Vagina (tissue), 2 donors: Measurements from ENCODE around the gene ROR1. TPM values are rescaled to one million over a fixed set of nuclear protein-coding genes. Genes with fewer than 3 reads are reported as not detected.

Experiments
- DNase-seq, 2 donors: peaks; one replicate each; pipeline ENCODE4 v3.0.0-alpha.2; 2017; ENCODE audit errors: extremely low spot score in 2 of 2
- H3K27ac ChIP-seq: fragments of 200-600 bp; sonication (generic); one replicate; pipeline ENCODE4 v1.5.1; 2019
- H3K27me3 ChIP-seq: fragments of 200-600 bp; sonication (generic); one replicate; pipeline ENCODE4 v1.5.1; 2019
- H3K36me3 ChIP-seq, 2 donors: fragments of 200-600 bp; sonication (generic); one replicate each; pipeline ENCODE4 v1.5.1; 2017 to 2019
- H3K4me1 ChIP-seq: fragments of 200-600 bp; sonication (generic); one replicate; pipeline ENCODE4 v1.5.1; 2019
- H3K4me3 ChIP-seq, 2 donors: fragments of 200-600 bp; sonication (generic); 1 replicate in 1 of 2; 2 replicates in 1 of 2; pipeline ENCODE4 v1.5.1; 2016 to 2019
- H3K9me3 ChIP-seq: fragments of 200-600 bp; sonication (generic); one replicate; pipeline ENCODE4 v1.5.1; 2019
- POLR2A ChIP-seq, 2 donors: fragments of 450-650 bp; IDR thresholded peaks; one replicate each; pipeline ENCODE4 v1.6.1; 2017; ENCODE audit warnings: antibody characterized with exemption in 2 of 2, mild to moderate bottlenecking in 2 of 2, moderate library complexity in 2 of 2
- POLR2AphosphoS5 ChIP-seq, 2 donors: sonication (generic); formaldehyde crosslinking; IDR thresholded peaks; one replicate each; pipeline ENCODE4 v1.9.0; 2017; ENCODE audit warnings: antibody characterized with exemption in 2 of 2, mild to moderate bottlenecking in 2 of 2, low read depth in 1 of 2; ENCODE audit not compliant: insufficient read depth in 1 of 2
- intact Hi-C: fragments of 100-400 bp; cut with DNase I; formaldehyde crosslinking; loops from one replicate; pipeline ENCODE4 v1.15.1; 2023
- total RNA-seq: library from RNA; depleted of rRNA; stranded (reverse); fragments of >200 nt; gene quantifications from one replicate; pipeline ENCODE4 v1.2.3, GENCODE V29; 2016
- TF ChIP-seq, protein P1 (sequence below), 3 experiments: fragments of 450-650 bp in 2 of 3; fragments of 200-600 bp in 1 of 3; sonication (generic) in 1 of 3; IDR thresholded peaks; one replicate each; pipeline ENCODE4 v1.5.1; 2017 to 2019; ENCODE audit warnings: antibody characterized with exemption in 3 of 3, mild to moderate bottlenecking in 2 of 3, moderate library complexity in 2 of 3

ROR1 gene
- total RNA-seq, 1 donor from 2014 or later: 11.0 TPM

- Histone ChIP-seq H3K4me3 (no peak overlapping the region), H3K4me1 (no peaks in the 10 kb centered on the region), H3K27me3 (no peaks in the 10 kb centered on the region), H3K36me3 (no peaks in the 10 kb centered on the region), H3K9me3 (no peaks in the 10 kb centered on the region), H3K27ac (no peak overlapping the region)
- no peak for TF ChIP-seq POLR2A (IDR thresholded peaks at IDR 0.05)
- no peak for DNase-seq
- intact Hi-C loops: no loop called here
Measured at GRCh38 chr1:64114012-64114525, 340.3 kb downstream of the ROR1 start.

- Histone ChIP-seq H3K27me3 (no peaks in the 10 kb centered on the region), H3K27ac (no peak overlapping the region), H3K4me1 (no peaks in the 10 kb centered on the region), H3K4me3 (no peak overlapping the region), H3K9me3 (no peaks in the 10 kb centered on the region), H3K36me3 (no peaks in the 10 kb centered on the region)
- no peak for DNase-seq
- intact Hi-C loops: no loop called here
- TF ChIP-seq POLR2A (IDR thresholded peaks at IDR 0.05) (no peak), POLR2AphosphoS5 (IDR thresholded peaks at IDR 0.05; ENCODE audit: insufficient read depth in 1 of 2, low read depth in 1 of 2) (no peak)
- TF ChIP-seq, protein P1, sequence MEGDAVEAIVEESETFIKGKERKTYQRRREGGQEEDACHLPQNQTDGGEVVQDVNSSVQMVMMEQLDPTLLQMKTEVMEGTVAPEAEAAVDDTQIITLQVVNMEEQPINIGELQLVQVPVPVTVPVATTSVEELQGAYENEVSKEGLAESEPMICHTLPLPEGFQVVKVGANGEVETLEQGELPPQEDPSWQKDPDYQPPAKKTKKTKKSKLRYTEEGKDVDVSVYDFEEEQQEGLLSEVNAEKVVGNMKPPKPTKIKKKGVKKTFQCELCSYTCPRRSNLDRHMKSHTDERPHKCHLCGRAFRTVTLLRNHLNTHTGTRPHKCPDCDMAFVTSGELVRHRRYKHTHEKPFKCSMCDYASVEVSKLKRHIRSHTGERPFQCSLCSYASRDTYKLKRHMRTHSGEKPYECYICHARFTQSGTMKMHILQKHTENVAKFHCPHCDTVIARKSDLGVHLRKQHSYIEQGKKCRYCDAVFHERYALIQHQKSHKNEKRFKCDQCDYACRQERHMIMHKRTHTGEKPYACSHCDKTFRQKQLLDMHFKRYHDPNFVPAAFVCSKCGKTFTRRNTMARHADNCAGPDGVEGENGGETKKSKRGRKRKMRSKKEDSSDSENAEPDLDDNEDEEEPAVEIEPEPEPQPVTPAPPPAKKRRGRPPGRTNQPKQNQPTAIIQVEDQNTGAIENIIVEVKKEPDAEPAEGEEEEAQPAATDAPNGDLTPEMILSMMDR (IDR thresholded peaks at IDR 0.05): no peak
Measured at GRCh38 chr1:64116537-64116936, 342.7 kb downstream of the ROR1 start.

- no peaks in the 10 kb centered on the region for H3K4me1 ChIP-seq
- intact Hi-C loops: no loop called here
- TF ChIP-seq POLR2A (IDR thresholded peaks at IDR 0.05) (no peak), POLR2AphosphoS5 (IDR thresholded peaks at IDR 0.05; ENCODE audit: insufficient read depth in 1 of 2, low read depth in 1 of 2) (no peak)
- TF ChIP-seq, protein P1 (IDR thresholded peaks at IDR 0.05): no peak
Measured at GRCh38 chr1:64117492-64117891, 343.7 kb downstream of the ROR1 start.

DNA sequence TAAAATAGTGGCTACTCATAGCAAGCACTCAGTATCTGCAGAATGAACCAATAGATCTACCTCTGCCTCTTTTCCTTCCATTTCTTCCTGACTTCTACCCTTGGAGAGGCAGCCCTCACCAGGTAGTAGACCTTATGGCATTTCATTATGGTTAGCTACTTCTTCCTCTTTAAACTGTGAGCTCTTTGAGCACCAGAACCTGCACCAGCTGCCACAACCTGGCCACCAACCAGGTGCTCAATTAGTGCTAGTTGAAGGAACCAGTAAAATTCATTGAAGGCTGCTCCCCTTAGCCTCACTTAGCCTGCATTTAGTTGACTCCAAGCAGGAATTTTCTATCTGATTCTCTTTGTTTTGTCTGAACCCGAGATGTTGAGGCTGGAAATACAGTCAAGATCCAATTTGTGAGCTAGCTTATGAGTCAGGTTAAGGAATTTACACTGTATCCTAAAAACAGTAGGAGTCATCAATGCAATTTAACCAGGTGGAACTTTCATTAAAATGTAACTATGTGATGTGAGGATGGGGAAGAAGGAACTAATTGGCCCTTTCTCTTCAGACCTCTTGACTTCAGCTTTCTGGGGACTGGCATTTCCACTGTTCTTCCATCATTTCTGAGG is 348.1 kb downstream of the ROR1 start:
- DNase-seq: no peak
- Histone ChIP-seq H3K27ac (no peak overlapping the region), H3K9me3 (no peaks in the 10 kb centered on the region), H3K27me3 (no peaks in the 10 kb centered on the region), H3K4me3 (no peak overlapping the region), H3K4me1 (no peaks in the 10 kb centered on the region), H3K36me3 (no peaks in the 10 kb centered on the region)
- no peak for TF ChIP-seq POLR2A (IDR thresholded peaks at IDR 0.05)
- no peak for TF ChIP-seq POLR2AphosphoS5 (IDR thresholded peaks at IDR 0.05; ENCODE audit: insufficient read depth in 1 of 2, low read depth in 1 of 2)
- TF ChIP-seq, protein P1 (IDR thresholded peaks at IDR 0.05): no peak
- intact Hi-C loops: no loop called here

More at GRCh38 chr1:64117492-64117891, 343.7 kb downstream of the ROR1 start:
- no peak overlapping the region for H3K4me3 ChIP-seq
- H3K27ac ChIP-seq: no peak overlapping the region
- H3K36me3 ChIP-seq: no peaks in the 10 kb centered on the region
- no peaks in the 10 kb centered on the region for H3K27me3 ChIP-seq
- DNase-seq: peak in 1 of 2 donors; percentile 13
- H3K9me3 ChIP-seq: no peaks in the 10 kb centered on the region

DNA sequence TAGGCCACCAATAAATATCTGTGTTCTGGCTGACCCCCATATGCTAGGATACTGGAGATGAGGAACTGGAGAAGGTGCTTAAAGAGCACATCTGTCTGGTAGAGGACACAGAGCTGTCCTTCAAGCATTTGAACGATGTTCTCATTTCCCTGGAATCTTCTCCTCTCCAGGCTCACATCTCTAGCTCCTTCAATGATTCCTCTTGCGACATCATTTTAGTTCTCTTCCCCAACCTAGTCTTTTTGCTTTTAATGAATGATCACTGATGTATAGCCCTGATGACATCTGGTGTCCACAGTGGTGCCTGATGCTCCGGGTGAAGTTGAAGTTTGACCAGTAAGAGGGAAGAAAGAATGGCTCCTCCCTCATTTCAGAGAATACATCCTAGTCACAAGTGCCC is 348.8 kb downstream of the ROR1 start:
- Histone ChIP-seq H3K4me1 (no peaks in the 10 kb centered on the region), H3K36me3 (no peaks in the 10 kb centered on the region), H3K27me3 (no peaks in the 10 kb centered on the region), H3K4me3 (no peak overlapping the region), H3K27ac (no peak overlapping the region), H3K9me3 (no peaks in the 10 kb centered on the region)
- no peak for DNase-seq
- TF ChIP-seq POLR2AphosphoS5 (IDR thresholded peaks at IDR 0.05; ENCODE audit: insufficient read depth in 1 of 2, low read depth in 1 of 2) (no peak), POLR2A (IDR thresholded peaks at IDR 0.05) (no peak)
- TF ChIP-seq, protein P1 (IDR thresholded peaks at IDR 0.05): no peak
- intact Hi-C loops: no loop called here
